Gastroesophageal sphincter (tissue), 4 donors: ENCODE measurements around the gene GSTM3. TPM values are rescaled to one million over a fixed set of nuclear protein-coding genes. Genes with fewer than 3 reads are reported as not detected.
A peak's percentile ranks its signal among the peaks of the same experiment; 100 is the strongest.
"Not testable (repeated sequence)": the region's sequence is repeated elsewhere in the genome, so short reads cannot be mapped to it uniquely, and the experiment has no call there.

ENCODE experiments used
- ATAC-seq: fragments of 150-250 bp; one replicate; pipeline ENCODE4 v1.9.1; 2016; ENCODE audit warnings: mild to moderate bottlenecking, moderate library complexity
- H3K27ac ChIP-seq, 4 donors: fragments of 200-600 bp; sonication (generic) in 3 of 4; 1 replicate in 3 of 4; 2 replicates in 1 of 4; pipeline ENCODE4 v1.5.1; 2016 to 2019
- H3K27me3 ChIP-seq: fragments of 200-600 bp; sonication (generic); one replicate; pipeline ENCODE4 v1.5.1; 2019
- H3K36me3 ChIP-seq, 2 donors: fragments of 200-600 bp; sonication (generic); one replicate each; pipeline ENCODE4 v1.5.1; 2019; ENCODE audit warnings: control low read depth in 1 of 2
- H3K4me1 ChIP-seq, 3 donors: fragments of 200-600 bp; sonication (generic); 1 replicate in 2 of 3; 2 replicates in 1 of 3; pipeline ENCODE4 v1.5.1; 2016 to 2019; ENCODE audit warnings: control low read depth in 2 of 3
- H3K4me3 ChIP-seq, 2 donors: fragments of 200-600 bp; sonication (generic); one replicate each; pipeline ENCODE4 v1.5.1; 2019; ENCODE audit warnings: mild to moderate bottlenecking in 1 of 2, moderate library complexity in 1 of 2
- H3K9me3 ChIP-seq, 3 donors: fragments of 200-600 bp; sonication (generic); one replicate each; pipeline ENCODE4 v1.5.1; 2017 to 2019; ENCODE audit warnings: control low read depth in 2 of 3
- EP300 ChIP-seq: sonication (generic); formaldehyde crosslinking; IDR thresholded peaks from one replicate; pipeline ENCODE4 v1.6.1; 2017; ENCODE audit warnings: antibody characterized with exemption, mild to moderate bottlenecking
- POLR2A ChIP-seq, 2 donors: fragments of 450-650 bp; IDR thresholded peaks; one replicate each; pipeline ENCODE4 v1.6.1; 2017; ENCODE audit warnings: antibody characterized with exemption in 2 of 2, mild to moderate bottlenecking in 2 of 2, moderate library complexity in 1 of 2
- POLR2AphosphoS5 ChIP-seq: sonication (generic); formaldehyde crosslinking; IDR thresholded peaks from one replicate; pipeline ENCODE4 v1.6.1; 2017; ENCODE audit warnings: antibody characterized with exemption
- whole genome bisulfite sequencing, 2 donors: methylation state at CpG; one replicate each; pipeline ENCODE4 v1.1.5; 2018; ENCODE audit warnings: low coverage in 1 of 2; 5-methylcytosine and 5-hydroxymethylcytosine counted together
- total RNA-seq, 4 donors: library from RNA; depleted of rRNA; stranded (reverse); fragments of >200 nt; gene quantifications; one replicate each; pipeline ENCODE4 v1.1.0, GENCODE V29; 2016
- TF ChIP-seq, protein P1 (sequence below), 4 experiments: fragments of 200-600 bp in 2 of 4; fragments of 450-650 bp in 2 of 4; sonication (generic) in 1 of 4; IDR thresholded peaks; one replicate each; pipeline ENCODE4 v1.5.1; 2017 to 2019; ENCODE audit warnings: antibody characterized with exemption in 4 of 4, mild to moderate bottlenecking in 2 of 4, moderate library complexity in 2 of 4

Gene GSTM3
- total RNA-seq, 4 donors from 2014 or later, result 70.1 to 90.9 (median 80.1) TPM

DNA sequence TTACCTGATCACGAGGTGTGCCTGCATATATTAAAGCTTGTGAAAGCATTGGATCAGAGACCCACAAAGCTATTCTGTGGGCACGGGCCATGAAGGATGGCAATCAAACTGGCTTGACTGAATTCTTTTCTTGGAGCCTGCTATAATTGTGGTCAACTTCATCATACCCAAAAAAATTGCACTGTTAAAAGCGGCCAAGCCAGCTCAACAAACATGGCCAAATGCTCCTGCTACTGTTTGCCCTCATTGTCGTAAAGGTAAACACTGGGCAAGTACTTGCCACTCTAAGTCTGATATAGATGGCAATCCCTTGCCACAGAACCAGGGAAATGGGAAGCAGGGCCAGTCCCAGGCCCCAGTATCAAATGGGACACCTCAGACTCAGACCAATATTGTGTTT lies 35.4 kb downstream of the GSTM3 start:
- Histone ChIP-seq H3K27me3 (no peaks in the 10 kb centered on the region), H3K36me3 (no peaks in the 10 kb centered on the region), H3K27ac (no peak overlapping the region), H3K4me3 (no peak overlapping the region), H3K9me3 (peaks cover 0 to 8% (median 0%) of the 10 kb centered on the region in 3 donors), H3K4me1 (no peaks in the 10 kb centered on the region)
- 83 to 97% methylated on average over 4 of the region's 4 CpGs for WGBS, 2 donors
- TF ChIP-seq, protein P1, sequence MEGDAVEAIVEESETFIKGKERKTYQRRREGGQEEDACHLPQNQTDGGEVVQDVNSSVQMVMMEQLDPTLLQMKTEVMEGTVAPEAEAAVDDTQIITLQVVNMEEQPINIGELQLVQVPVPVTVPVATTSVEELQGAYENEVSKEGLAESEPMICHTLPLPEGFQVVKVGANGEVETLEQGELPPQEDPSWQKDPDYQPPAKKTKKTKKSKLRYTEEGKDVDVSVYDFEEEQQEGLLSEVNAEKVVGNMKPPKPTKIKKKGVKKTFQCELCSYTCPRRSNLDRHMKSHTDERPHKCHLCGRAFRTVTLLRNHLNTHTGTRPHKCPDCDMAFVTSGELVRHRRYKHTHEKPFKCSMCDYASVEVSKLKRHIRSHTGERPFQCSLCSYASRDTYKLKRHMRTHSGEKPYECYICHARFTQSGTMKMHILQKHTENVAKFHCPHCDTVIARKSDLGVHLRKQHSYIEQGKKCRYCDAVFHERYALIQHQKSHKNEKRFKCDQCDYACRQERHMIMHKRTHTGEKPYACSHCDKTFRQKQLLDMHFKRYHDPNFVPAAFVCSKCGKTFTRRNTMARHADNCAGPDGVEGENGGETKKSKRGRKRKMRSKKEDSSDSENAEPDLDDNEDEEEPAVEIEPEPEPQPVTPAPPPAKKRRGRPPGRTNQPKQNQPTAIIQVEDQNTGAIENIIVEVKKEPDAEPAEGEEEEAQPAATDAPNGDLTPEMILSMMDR (IDR thresholded peaks at IDR 0.05), result no peak
- TF ChIP-seq POLR2AphosphoS5 (no peak), POLR2A (IDR thresholded peaks at IDR 0.05) (no peak), EP300 (no peak)
- no peak for ATAC-seq

DNA sequence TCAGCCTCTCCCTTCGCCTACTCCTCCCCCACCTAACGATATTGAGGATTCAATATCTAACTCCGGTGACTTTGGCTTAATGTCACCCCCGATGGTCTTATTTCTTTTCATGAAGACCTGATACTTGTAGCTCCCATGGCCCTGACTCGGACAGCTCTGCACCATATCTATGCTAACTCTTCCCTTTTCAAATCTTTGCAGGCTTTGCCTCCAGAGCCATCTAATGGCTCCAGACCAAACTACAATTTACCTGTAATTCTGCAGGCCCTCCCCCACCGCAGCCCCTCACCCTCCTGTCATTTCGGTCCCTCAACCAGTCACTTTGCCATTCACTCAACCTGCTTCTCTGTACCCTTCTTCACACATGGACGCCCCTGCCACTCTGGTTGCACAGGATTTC lies 36.7 kb downstream of the GSTM3 start:
- 69 to 83% methylated on average over 8 of the region's 8 CpGs for WGBS, 2 donors
- no peaks in the 10 kb centered on the region for H3K27me3 ChIP-seq
- no peak for TF ChIP-seq EP300
- TF ChIP-seq, protein P1 (IDR thresholded peaks at IDR 0.05), result no peak
- TF ChIP-seq POLR2A (IDR thresholded peaks at IDR 0.05), result no peak
- no peak for TF ChIP-seq POLR2AphosphoS5
- H3K27ac ChIP-seq, result no peak overlapping the region
- H3K36me3 ChIP-seq, result no peaks in the 10 kb centered on the region
- H3K4me3 ChIP-seq, result no peak overlapping the region
- H3K9me3 ChIP-seq, result peaks cover 0 to 7% (median 0%) of the 10 kb centered on the region in 3 donors
- ATAC-seq, result no peak
- no peaks in the 10 kb centered on the region for H3K4me1 ChIP-seq

DNA sequence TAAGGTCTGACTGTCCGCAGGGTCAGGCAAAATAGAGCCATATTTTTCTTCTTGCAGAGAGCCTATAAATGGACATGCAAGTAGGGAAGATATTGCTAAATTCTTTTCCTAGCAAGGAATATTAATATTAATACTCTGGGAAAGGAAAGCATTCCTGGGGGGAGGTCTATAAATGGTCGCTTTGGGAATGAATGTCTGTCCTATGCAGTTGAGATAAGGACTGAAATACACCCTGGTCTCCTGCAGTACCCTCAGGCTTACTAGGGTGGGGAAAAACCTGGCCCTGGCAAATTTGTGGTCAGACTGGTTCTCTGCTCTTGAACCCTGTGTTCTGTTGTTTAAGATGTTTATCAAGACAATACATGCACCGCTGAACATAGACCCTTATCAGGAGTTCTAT lies 37.9 kb downstream of the GSTM3 start:
- WGBS, 2 donors, result 89 to 94% methylated on average over 3 of the region's 3 CpGs

DNA sequence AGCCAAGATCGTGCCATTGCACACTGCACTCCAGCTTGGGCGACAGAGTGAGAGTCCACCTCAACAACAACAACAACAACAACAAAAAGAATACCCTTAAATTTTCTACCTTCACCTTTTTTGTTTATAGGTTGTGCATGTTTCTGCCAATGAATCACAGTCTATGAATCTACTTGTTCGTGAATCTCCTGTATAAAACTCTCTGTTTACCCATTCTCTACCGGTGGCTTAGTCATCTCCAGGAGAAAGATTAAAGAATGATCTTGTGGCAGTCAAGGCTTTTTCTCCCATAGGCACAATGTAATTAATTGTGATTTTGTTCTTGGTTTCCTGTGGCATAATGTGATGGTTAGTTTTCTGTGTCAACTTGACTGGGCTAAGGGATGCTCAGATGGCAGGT lies 43.0 kb downstream of the GSTM3 start:
- H3K27me3 ChIP-seq, ATAC-seq: not testable (repeated sequence)
- 20% methylated on average over 1 of the region's 4 CpGs; no CpG with 5 or more reads in 1 of the 2 donors for WGBS, 2 donors

More for the DNA sequence above, 37.9 kb downstream of the GSTM3 start:
- not testable (repeated sequence) for H3K36me3 ChIP-seq, H3K27ac ChIP-seq, H3K4me1 ChIP-seq, H3K9me3 ChIP-seq, H3K4me3 ChIP-seq, ATAC-seq, H3K27me3 ChIP-seq

DNA sequence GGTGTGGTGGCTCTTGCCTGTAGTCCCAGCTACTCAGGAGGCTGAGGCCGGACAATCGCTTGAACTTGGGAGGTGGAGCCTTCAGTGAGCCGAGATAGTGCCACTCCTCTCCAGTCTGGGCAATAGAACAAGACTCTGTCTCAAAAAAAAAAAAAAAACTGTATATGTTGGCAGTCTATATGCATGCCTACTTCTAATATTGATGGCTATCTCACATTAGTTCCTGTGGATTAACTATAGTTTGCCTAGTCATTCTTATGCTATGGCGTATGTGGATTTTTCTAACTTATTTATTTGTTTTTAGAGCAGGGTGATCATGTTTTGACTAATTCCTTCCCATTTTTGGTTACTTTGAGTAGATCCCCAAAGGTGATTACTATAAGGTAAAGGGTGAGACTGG lies 43.8 kb downstream of the GSTM3 start:
- Histone ChIP-seq H3K9me3 (no peaks in the 10 kb centered on the region), H3K4me3 (no peak overlapping the region), H3K36me3 (no peaks in the 10 kb centered on the region), H3K27me3 (no peaks in the 10 kb centered on the region), H3K27ac (no peak overlapping the region), H3K4me1 (no peaks in the 10 kb centered on the region)
- no peak for TF ChIP-seq POLR2A (IDR thresholded peaks at IDR 0.05)
- WGBS, 2 donors, result no CpG with 5 or more reads among the region's 4 CpGs
- no peak for ATAC-seq

More for the DNA sequence above, 43.0 kb downstream of the GSTM3 start:
- not testable (repeated sequence) for H3K9me3 ChIP-seq, H3K4me1 ChIP-seq, H3K27ac ChIP-seq, H3K36me3 ChIP-seq, H3K4me3 ChIP-seq

DNA sequence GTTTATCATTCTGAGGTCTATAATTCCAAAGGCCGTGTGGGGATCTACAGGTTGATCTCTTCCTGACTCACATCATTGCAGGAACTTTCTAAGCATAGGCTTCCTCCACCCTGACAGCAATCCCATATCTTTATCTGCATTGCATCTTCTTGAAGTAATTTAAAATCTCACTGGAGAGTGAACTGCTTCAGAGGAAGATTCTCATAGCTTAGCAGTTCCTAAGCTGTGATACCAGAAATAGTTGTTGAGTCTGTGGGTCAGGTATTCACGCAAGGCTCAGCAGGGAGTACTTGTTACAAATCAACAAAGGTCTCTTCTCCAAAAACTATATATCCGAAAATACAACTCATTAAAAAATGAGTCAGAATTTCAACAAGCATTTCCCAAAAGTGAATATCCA lies 45.7 kb downstream of the GSTM3 start:
- not testable (repeated sequence) for H3K27me3 ChIP-seq, ATAC-seq, H3K27ac ChIP-seq, H3K4me3 ChIP-seq, H3K36me3 ChIP-seq, H3K4me1 ChIP-seq, H3K9me3 ChIP-seq
- no CpG with 5 or more reads among the region's 3 CpGs for WGBS, 2 donors

DNA sequence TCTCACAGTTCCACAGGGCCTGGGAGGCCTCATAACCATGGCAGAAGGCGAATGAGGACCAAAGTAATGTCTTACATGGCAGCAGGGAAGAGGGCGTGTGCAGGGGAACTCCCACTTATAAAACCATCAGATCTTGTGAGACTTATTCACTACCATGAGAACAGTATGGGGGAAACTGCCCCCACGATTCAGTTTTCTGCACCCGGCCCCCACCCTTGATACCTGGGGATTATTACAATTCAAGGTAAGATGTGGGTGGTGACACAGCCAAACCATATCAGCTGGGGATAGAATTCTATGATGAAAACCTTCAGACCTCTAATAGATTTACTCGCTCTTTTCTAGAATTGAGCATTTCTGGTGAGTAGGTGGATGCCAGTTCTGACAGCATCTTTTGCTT lies 46.4 kb downstream of the GSTM3 start:
- H3K27me3 ChIP-seq, ATAC-seq, H3K27ac ChIP-seq, H3K36me3 ChIP-seq, H3K4me3 ChIP-seq, H3K9me3 ChIP-seq, H3K4me1 ChIP-seq: not testable (repeated sequence)
- 80% methylated on average over 1 of the region's 5 CpGs; no CpG with 5 or more reads in 1 of the 2 donors for WGBS, 2 donors

DNA sequence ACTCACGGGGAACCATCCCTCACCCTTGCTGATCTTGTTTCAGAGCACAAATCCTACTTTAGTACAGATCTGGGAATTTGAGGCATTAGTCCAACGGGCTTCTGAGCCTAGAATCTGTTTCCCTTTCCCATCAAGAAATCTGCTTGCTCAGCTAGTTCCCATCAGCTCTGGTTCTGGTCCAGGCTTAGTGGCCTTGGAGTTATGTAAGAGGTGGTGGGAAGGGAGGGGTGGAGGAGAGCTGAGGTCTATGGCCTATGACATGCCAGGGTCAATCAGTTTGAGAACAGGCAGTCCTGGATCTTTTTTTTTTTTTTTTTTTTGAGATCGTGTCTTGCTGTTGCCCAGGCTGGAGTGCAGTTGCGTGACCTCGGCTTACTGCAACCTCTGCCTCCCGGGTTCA lies 49.1 kb downstream of the GSTM3 start:
- TF ChIP-seq, protein P1 (IDR thresholded peaks at IDR 0.05), result no peak
- TF ChIP-seq POLR2A (IDR thresholded peaks at IDR 0.05), result no peak
- TF ChIP-seq POLR2AphosphoS5, result no peak
- no peak for TF ChIP-seq EP300
- no peak overlapping the region for H3K4me3 ChIP-seq
- ATAC-seq, result peak; percentile 54
- no peaks in the 10 kb centered on the region for H3K9me3 ChIP-seq
- H3K36me3 ChIP-seq, result no peaks in the 10 kb centered on the region
- no peak overlapping the region for H3K27ac ChIP-seq
- 0% methylated on average over 1 of the region's 6 CpGs; no CpG with 5 or more reads in 1 of the 2 donors for WGBS, 2 donors
- H3K4me1 ChIP-seq, result no peaks in the 10 kb centered on the region
- no peaks in the 10 kb centered on the region for H3K27me3 ChIP-seq
